ENCODE data around the gene SLC18A3. TPM values are rescaled to one million over a fixed set of nuclear protein-coding genes. Genes with fewer than 3 reads are reported as not detected.
A peak's percentile ranks its signal among the peaks of the same experiment; 100 is the strongest.

SLC18A3 gene
- total RNA-seq, result not detected

DNA sequence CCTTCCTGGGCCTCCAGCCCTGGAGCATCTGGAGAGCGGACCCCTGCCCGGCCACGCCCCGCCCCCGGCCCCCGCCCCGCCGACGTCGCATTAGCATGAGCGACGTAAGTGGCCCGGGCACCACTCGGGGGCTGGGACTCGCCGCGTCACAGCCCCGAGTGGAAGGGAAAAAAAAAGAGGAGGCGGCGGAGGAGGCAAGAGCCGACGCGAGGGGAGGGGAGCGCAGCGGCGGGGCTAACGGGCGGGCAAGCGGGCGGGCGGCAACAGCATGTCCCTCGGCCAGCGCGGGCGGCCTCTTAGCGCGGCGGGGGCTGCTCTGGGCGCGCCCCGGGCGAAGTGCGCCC, at the start of gene SLC18A3:
Gene SLC18A3 (plus strand): TSS at position 197 of the 344 bp plus-strand sequence. CDS start 431 bp downstream, outside the sequence.
- H3K27me3 Mint-ChIP-seq, result peaks cover 68% of the 10 kb centered on the region
- ATAC-seq (no peak), DNase-seq (no peak)
- CTCF ChIA-PET, result no interaction called here
- H3K27ac Mint-ChIP-seq, result no peak within 1 kb of the TSS
- no peaks in the 10 kb centered on the region for H3K36me3 Mint-ChIP-seq (ENCODE audit: low read depth)
- no peak within 1 kb of the TSS for H3K4me3 Mint-ChIP-seq
- peaks cover 1% of the 10 kb centered on the region for H3K9me3 Mint-ChIP-seq (ENCODE audit: low read depth)
- H3K4me1 Mint-ChIP-seq, result peaks cover 5% of the 10 kb centered on the region
- intact Hi-C loops (cut with DNase I, micrococcal nuclease), result no loop called here
- POLR2A ChIA-PET, result no interaction called here

DNA sequence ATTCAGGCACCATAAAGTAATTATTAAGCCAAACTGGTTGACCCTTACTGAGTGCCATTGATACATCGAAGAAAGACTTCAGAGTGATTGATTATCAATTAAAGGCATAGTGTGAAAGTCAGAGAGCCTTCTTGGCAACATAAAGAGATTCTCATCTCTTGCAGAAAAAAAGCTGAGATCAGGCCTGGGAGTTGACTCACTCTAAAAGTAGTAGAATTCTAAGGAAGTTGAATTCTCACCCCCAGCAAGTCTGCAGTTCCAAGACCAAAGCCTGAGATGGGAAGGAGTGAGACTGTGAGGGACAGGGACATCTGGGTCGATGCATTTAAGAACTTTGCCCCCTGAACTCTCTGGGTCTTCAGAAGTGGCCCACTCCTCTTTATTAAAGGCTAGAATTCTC, 49.6 kb upstream of the SLC18A3 start:
- ChIA-PET POLR2A (no interaction called here), CTCF (no interaction called here)
- Mint-ChIP-seq H3K9me3 (ENCODE audit: low read depth) (peaks cover 5% of the 10 kb centered on the region), H3K36me3 (ENCODE audit: low read depth) (no peaks in the 10 kb centered on the region), H3K27ac (no peak overlapping the region), H3K4me1 (no peaks in the 10 kb centered on the region), H3K27me3 (peaks cover 28% of the 10 kb centered on the region), H3K4me3 (no peak overlapping the region)
- ATAC-seq, result no peak
- intact Hi-C loops (cut with DNase I, micrococcal nuclease), result no loop called here
- DNase-seq, result no peak

DNA sequence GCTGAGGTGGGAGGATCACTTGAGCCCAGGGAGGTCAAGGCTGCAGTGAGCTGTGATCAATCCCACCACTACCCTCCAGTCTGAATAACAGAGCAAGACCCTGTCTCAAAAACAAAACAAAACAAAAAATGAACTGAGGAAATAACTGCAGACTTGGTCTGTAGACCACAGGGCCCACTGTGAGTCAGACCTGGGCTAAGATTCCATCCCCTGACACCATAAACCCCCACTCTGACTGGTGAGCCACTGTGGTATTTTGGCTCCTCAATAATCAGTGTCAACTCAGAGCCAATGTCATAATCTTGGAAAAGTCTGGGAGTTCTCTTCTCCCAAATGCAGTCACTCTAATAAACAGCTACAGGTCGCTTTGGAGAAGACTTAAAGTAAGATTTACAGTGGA, 47.2 kb upstream of the SLC18A3 start:
- no peak overlapping the region for H3K27ac Mint-ChIP-seq
- POLR2A ChIA-PET, result no interaction called here
- H3K9me3 Mint-ChIP-seq (ENCODE audit: low read depth), result no peaks in the 10 kb centered on the region
- CTCF ChIA-PET, result no interaction called here
- intact Hi-C loops (cut with DNase I, micrococcal nuclease), result no loop called here
- ATAC-seq, result no peak
- H3K27me3 Mint-ChIP-seq, result peaks cover 34% of the 10 kb centered on the region
- H3K36me3 Mint-ChIP-seq (ENCODE audit: low read depth), result no peaks in the 10 kb centered on the region
- no peak for DNase-seq
- no peak overlapping the region for H3K4me3 Mint-ChIP-seq
- H3K4me1 Mint-ChIP-seq, result no peaks in the 10 kb centered on the region

DNA sequence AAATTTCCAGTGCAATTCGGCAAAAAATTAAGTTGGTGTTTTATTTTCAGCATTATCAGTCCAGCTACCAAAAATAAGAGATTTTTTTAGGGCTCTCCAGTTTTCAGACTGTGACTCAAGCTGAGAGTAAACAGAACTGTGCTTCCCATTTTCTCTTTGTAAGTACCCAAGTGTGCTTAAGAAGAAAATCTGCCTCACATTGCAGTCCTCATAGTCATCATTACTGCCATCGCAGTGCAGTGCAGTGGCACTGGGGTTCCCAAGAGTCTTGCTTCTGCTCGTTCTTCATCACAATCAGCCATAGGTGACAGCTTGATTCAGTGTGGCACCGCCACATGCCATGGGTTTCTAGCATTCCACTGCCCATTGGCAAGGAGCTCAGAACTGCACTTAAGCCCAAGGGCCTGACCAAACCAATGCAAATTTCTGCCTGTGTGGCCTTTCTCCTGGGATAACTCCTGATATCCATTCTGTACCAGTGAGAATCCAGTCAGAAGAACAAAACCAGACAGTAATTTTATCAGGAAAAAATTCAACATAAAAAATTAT, 45.6 kb upstream of the SLC18A3 start:
- ChIA-PET POLR2A (no interaction called here), CTCF (interaction anchor here (1.3 kb wide), 1 partner anchor 26 kb away, joined by 3 read pairs; no protein-coding TSS in a partner anchor)
- no peaks in the 10 kb centered on the region for H3K9me3 Mint-ChIP-seq (ENCODE audit: low read depth)
- H3K4me3 Mint-ChIP-seq, result no peak overlapping the region
- DNase-seq (no peak), ATAC-seq (no peak)
- peaks cover 4% of the 10 kb centered on the region for H3K4me1 Mint-ChIP-seq
- H3K27ac Mint-ChIP-seq, result no peak overlapping the region
- H3K27me3 Mint-ChIP-seq, result peaks cover 37% of the 10 kb centered on the region
- H3K36me3 Mint-ChIP-seq (ENCODE audit: low read depth), result no peaks in the 10 kb centered on the region
- intact Hi-C loops (cut with DNase I, micrococcal nuclease), result no loop called here

DNA sequence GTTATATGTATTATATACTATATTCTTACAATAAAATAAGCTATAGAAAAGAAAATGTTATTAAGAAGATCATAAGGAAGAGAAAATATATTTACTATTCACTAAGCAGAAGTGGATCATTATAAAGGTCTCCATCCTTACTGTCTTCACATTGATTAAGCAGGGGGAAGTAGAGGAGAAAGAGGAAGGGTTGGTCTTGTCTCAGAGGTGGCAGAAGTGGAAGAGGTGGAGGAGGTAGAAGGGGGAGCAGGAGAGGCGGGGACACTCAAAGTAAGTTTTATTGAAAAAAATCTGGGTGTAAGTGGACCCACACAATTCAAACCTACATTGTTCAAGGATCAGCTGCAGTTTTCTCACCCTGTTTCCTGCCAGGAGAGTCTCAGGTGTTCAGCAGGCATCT, 42.3 kb upstream of the SLC18A3 start:
- no peaks in the 10 kb centered on the region for H3K36me3 Mint-ChIP-seq (ENCODE audit: low read depth)
- H3K9me3 Mint-ChIP-seq (ENCODE audit: low read depth), result no peaks in the 10 kb centered on the region
- no peak overlapping the region for H3K4me3 Mint-ChIP-seq
- ATAC-seq, result no peak
- intact Hi-C loops (cut with DNase I, micrococcal nuclease), result no loop called here
- no peak overlapping the region for H3K27ac Mint-ChIP-seq
- no peak for DNase-seq
- H3K27me3 Mint-ChIP-seq, result peaks cover 31% of the 10 kb centered on the region
- POLR2A ChIA-PET, result no interaction called here
- H3K4me1 Mint-ChIP-seq, result peaks cover 4% of the 10 kb centered on the region
- CTCF ChIA-PET, result no interaction called here

DNA sequence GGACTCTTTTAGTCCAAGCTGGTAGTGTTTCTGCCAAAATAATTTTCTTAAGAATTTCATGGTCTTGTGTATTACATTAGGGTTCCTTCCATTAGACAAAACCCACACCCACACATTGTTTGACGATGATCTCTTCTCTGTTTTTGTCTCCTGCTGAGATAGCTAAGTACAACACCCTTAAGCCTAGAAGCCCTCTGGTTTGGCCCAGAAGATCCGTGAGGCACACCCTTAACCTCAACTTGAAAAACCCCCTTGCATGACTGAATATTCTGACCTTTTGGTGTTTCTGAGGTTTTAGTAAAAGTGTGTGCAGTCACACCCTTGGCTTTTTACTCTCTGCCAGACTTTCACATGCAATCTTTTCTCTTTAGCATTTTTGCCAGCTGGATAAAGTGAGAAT, 41.9 kb upstream of the SLC18A3 start:
- H3K27ac Mint-ChIP-seq, result no peak overlapping the region
- H3K27me3 Mint-ChIP-seq, result peaks cover 28% of the 10 kb centered on the region
- H3K4me3 Mint-ChIP-seq, result no peak overlapping the region
- no peak for DNase-seq
- ATAC-seq, result no peak
- H3K36me3 Mint-ChIP-seq (ENCODE audit: low read depth), result no peaks in the 10 kb centered on the region
- CTCF ChIA-PET, result no interaction called here
- no peaks in the 10 kb centered on the region for H3K9me3 Mint-ChIP-seq (ENCODE audit: low read depth)
- peaks cover 4% of the 10 kb centered on the region for H3K4me1 Mint-ChIP-seq
- intact Hi-C loops (cut with DNase I, micrococcal nuclease), result no loop called here
- POLR2A ChIA-PET, result no interaction called here

DNA sequence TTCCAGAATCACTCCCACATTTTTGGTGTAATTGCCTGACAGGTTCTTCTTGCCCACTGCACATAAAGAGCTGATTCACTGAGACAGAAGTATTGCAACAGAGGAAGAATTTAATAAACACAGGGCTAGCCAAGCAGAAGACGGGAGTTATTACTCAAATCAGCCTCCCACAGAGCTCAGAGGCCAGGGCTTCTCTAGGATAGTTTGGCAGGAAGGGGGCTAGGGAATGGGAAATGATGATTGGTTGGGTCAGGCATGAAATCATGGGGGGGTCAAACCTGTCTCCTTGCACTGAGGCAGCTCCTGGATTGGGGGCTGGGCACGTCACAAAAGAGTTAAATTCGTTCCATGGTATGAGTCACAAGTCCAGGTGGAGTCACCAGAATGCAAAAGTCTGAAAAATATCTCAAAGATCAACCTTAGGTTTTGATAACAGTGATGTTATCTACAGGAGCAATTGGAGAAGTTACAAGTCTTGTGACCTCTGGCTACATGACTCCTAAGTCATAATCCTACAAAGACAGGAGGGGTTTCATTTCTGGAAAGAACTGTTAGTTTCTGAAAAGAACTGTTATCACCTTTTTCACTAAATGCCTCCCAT, 41.0 kb upstream of the SLC18A3 start:
- ATAC-seq (no peak), DNase-seq (no peak)
- Mint-ChIP-seq H3K9me3 (ENCODE audit: low read depth) (no peaks in the 10 kb centered on the region), H3K27ac (no peak overlapping the region), H3K4me3 (no peak overlapping the region), H3K36me3 (ENCODE audit: low read depth) (no peaks in the 10 kb centered on the region), H3K4me1 (peaks cover 4% of the 10 kb centered on the region), H3K27me3 (peaks cover 24% of the 10 kb centered on the region)
- intact Hi-C loops (cut with DNase I, micrococcal nuclease), result no loop called here
- POLR2A ChIA-PET, result no interaction called here
- CTCF ChIA-PET, result no interaction called here

DNA sequence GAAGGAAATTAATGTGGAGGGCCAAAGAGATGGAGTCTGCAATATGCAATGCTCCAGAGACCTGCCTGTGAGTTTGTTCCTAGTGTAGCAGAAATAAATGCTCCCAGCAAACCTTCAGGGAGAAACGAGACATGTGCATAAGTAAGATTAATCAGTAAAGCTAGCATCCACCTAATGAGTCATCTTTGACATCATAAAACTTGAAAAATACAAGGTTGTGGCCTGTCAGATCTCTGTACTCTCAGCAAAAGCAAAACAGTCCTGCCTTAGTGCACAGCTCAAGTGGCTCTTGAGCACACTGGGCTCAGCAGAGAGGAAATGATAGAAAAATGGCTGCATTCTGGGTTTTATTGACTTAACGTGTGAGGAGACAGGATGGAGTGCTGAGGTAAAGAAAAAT, 38.7 kb upstream of the SLC18A3 start:
- intact Hi-C loops (cut with DNase I, micrococcal nuclease), result no loop called here
- Mint-ChIP-seq H3K4me3 (no peak overlapping the region), H3K9me3 (ENCODE audit: low read depth) (no peaks in the 10 kb centered on the region), H3K4me1 (peaks cover 4% of the 10 kb centered on the region), H3K27me3 (peaks cover 21% of the 10 kb centered on the region), H3K27ac (no peak overlapping the region), H3K36me3 (ENCODE audit: low read depth) (no peaks in the 10 kb centered on the region)
- ChIA-PET CTCF (interaction anchor here (0.6 kb wide), 2 partner anchors 13 to 696 kb away, joined by 3 read pairs; no protein-coding TSS in a partner anchor), POLR2A (no interaction called here)
- no peak for DNase-seq
- no peak for ATAC-seq

DNA sequence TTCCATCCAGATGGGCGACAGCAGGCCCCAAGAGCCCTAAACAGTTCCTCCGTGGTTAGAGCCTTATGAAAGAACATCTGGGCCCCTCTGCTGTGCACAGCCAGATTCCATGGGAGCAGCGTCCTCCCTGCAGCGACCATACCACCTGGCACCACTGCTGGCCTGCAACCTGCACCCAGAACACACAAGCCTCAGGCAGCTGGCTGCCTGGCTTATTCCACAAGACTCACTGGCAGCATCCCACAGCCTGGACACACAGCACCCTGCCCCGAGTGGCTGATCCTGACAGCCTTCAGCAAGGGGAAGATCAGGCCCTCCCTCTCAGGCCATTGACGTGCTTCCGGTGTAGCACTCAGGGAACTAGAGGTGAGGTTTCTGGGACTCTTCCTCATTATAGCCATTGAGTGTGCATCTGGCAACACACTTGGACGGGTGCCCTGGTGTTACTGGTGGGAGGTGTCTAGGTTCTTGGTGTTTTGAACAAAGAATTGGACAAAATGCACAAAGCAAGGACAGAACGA, 37.5 kb upstream of the SLC18A3 start:
- no peak overlapping the region for H3K27ac Mint-ChIP-seq

DNA sequence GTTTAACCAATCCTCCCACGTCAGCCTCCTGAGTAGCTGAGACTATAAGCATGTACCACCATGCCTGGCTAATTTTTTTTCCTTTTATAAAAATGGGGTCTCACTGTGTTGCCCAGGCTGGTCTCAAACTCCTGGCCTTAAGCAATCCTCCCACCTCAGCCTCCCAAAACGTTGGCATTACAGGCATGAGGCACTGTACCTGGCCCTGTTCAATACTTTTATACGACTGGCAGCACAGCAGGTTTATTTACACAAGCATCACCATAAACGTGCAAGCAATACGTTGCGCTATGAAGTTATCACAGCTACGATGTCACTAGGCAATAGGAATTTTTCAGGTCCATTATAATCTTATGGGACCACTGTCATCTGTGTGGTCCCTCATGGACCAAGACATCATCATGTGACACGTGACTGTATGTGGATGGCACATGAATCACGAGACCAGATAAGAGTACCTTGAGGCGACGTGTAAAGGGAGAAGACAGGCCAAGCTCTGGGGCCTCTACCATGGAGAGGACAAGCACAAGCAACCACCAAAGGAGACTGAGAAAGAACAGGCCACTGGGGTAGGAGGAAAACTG, 34.5 kb upstream of the SLC18A3 start:
- ATAC-seq (no peak), DNase-seq (no peak)
- Mint-ChIP-seq H3K36me3 (ENCODE audit: low read depth) (no peaks in the 10 kb centered on the region), H3K4me1 (no peaks in the 10 kb centered on the region), H3K27ac (no peak overlapping the region), H3K27me3 (peaks cover 9% of the 10 kb centered on the region), H3K9me3 (ENCODE audit: low read depth) (no peaks in the 10 kb centered on the region), H3K4me3 (no peak overlapping the region)
- intact Hi-C loops (cut with DNase I, micrococcal nuclease), result no loop called here
- ChIA-PET POLR2A (no interaction called here), CTCF (no interaction called here)

More for the DNA sequence above, 37.5 kb upstream of the SLC18A3 start:
- Mint-ChIP-seq H3K4me3 (no peak overlapping the region), H3K27me3 (peaks cover 19% of the 10 kb centered on the region), H3K9me3 (ENCODE audit: low read depth) (no peaks in the 10 kb centered on the region), H3K36me3 (ENCODE audit: low read depth) (no peaks in the 10 kb centered on the region), H3K4me1 (peaks cover 4% of the 10 kb centered on the region)
- POLR2A ChIA-PET, result no interaction called here
- intact Hi-C loops (cut with DNase I, micrococcal nuclease), result no loop called here
- DNase-seq, result no peak
- CTCF ChIA-PET, result no interaction called here
- ATAC-seq, result no peak

DNA sequence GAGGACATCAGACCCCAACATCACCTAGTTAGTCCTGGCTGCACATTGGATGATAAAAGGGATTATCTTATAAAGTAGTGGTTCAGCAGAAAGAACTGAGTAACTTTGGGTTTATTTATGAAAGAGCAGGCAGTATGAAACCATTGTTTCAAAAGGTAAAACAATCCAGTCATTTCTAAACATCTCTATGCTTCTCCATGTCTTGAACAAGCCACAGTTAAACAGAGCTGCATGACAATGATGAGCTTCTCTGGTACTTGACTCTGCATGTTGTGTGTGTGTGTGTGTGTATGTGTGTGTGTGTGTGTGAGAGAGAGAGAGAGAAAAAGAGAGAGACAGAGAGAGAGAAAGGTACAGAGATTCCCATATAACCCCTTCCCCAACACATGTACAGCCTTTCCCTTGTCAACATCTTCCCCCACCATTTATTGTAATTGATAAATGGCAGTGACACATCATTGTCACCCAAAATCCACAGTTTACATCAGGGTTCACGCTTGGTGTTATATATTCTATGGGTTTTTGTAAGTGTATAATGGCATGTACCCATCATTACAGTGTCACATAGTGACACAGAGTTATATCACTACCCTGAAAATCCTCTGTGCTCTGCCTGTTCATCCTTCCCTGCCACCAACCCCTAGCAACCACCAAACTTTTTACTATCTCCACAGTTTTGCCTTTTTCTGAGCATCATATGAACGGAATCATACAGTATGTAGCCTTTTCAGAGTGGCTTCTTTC, 32.8 kb upstream of the SLC18A3 start:
- no peak overlapping the region for H3K27ac Mint-ChIP-seq
- H3K9me3 Mint-ChIP-seq (ENCODE audit: low read depth), result no peaks in the 10 kb centered on the region
- no peaks in the 10 kb centered on the region for H3K36me3 Mint-ChIP-seq (ENCODE audit: low read depth)
- ATAC-seq (peak; percentile 42), DNase-seq (no peak)
- intact Hi-C loops (cut with DNase I, micrococcal nuclease), result no loop called here
- peaks cover 9% of the 10 kb centered on the region for H3K27me3 Mint-ChIP-seq
- ChIA-PET POLR2A (interaction anchor here (0.6 kb wide), 1 partner anchor 23 kb away, joined by 3 read pairs; no protein-coding TSS in a partner anchor), CTCF (no interaction called here)
- no peaks in the 10 kb centered on the region for H3K4me1 Mint-ChIP-seq
- no peak overlapping the region for H3K4me3 Mint-ChIP-seq

DNA sequence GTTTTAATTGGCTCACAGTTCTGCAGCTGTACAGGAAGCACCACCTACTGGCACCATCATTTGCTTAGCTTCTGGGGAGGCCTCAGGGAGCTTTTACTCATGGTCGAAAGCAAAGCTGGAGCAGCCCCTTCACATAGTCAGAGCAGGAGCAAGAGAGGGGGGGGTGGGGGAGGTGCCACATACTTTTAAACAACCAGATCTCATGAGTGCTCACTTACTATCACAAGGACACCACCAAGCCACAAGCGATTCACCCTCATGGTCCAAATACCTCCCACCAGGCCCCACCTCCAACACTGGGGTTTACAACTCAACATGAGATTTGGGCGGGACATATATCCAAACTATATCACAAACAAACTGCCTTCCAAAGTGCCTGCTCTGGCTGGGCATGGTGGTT, 31.7 kb upstream of the SLC18A3 start:
- H3K27me3 Mint-ChIP-seq, result peaks cover 10% of the 10 kb centered on the region
- no peaks in the 10 kb centered on the region for H3K36me3 Mint-ChIP-seq (ENCODE audit: low read depth)
- no peaks in the 10 kb centered on the region for H3K9me3 Mint-ChIP-seq (ENCODE audit: low read depth)
- ATAC-seq (no peak), DNase-seq (no peak)
- no peak overlapping the region for H3K27ac Mint-ChIP-seq
- no peak overlapping the region for H3K4me3 Mint-ChIP-seq
- H3K4me1 Mint-ChIP-seq, result no peaks in the 10 kb centered on the region
- intact Hi-C loops (cut with DNase I, micrococcal nuclease), result no loop called here
- CTCF ChIA-PET, result no interaction called here
- POLR2A ChIA-PET, result no interaction called here

Data from activated CD4-positive, alpha-beta T cell treated with anti-CD3 and anti-CD28 coated beads for 36 hours (primary cell).